HEK293 (cell line): Measurements from ENCODE around the gene TSNAX.
A peak's percentile ranks its signal among the peaks of the same experiment; 100 is the strongest.

Experiments
- CTCF ChIA-PET: fragments of 350-600 bp; formaldehyde crosslinking; extraction: SDS; loops from one replicate; lab custom pipeline; 2021; ENCODE audit warnings: antibody characterized with exemption; lab: Yijun Ruan, JAX
- POLR2A ChIA-PET: fragments of 300-600 bp; formaldehyde crosslinking; extraction: SDS; loops from one replicate; lab custom pipeline; 2020; ENCODE audit warnings: antibody characterized with exemption, inconsistent platforms; lab: Yijun Ruan, JAX
- H3K27ac ChIP-seq: fragments of 200-500 bp; sonication (Bioruptor generic); 2 replicates; pipeline ENCODE4 v1.5.1; 2014; ENCODE audit warnings: low read depth, low read length, control low read depth, inconsistent platforms; ENCODE audit errors: extremely low read depth
- H3K36me3 ChIP-seq, 2 experiments: fragments of 200-500 bp in 1 of 2; sonication (Bioruptor generic) in 1 of 2; 1 replicate in 1 of 2; 2 replicates in 1 of 2; pipeline ENCODE4 v1.5.1; 2014 to 2017; ENCODE audit warnings: inconsistent platforms in 2 of 2, low read length in 2 of 2; ENCODE audit not compliant: control insufficient read depth in 2 of 2, insufficient read depth in 1 of 2
- H3K4me1 ChIP-seq: fragments of 200-500 bp; sonication (Bioruptor generic); 2 replicates; pipeline ENCODE4 v1.5.1; 2014; ENCODE audit warnings: mild to moderate bottlenecking, low read length, inconsistent platforms; ENCODE audit not compliant: control insufficient read depth, insufficient read depth
- H3K4me3 ChIP-seq: 2 replicates; pipeline ENCODE4 v1.5.1; 2011; ENCODE audit warnings: low read depth, mild to moderate bottlenecking, control low read depth, low read length, moderate library complexity
- H3K9me3 ChIP-seq: fragments of 200-500 bp; sonication (Bioruptor generic); 2 replicates; pipeline ENCODE4 v1.5.1; 2014; ENCODE audit warnings: low read depth, low read length, inconsistent platforms; ENCODE audit not compliant: control insufficient read depth, insufficient read depth
- INSM2 ChIP-seq: fragments of 450-650 bp; formaldehyde crosslinking; IDR thresholded peaks from 2 replicates; pipeline ENCODE4 v1.5.1; 2016; ENCODE audit warnings: missing biosample characterization, missing genetic modification characterization
- KLF1 ChIP-seq: fragments of 450-650 bp; formaldehyde crosslinking; IDR thresholded peaks from 2 replicates; pipeline ENCODE4 v1.5.1; 2016; ENCODE audit warnings: missing biosample characterization, missing genetic modification characterization
- MZF1 ChIP-seq: fragments of 450-650 bp; formaldehyde crosslinking; IDR thresholded peaks from 2 replicates; pipeline ENCODE4 v1.5.1; 2017; ENCODE audit warnings: missing biosample characterization, missing genetic modification characterization, borderline replicate concordance
- PRDM1 ChIP-seq: fragments of 450-650 bp; formaldehyde crosslinking; IDR thresholded peaks from 2 replicates; pipeline ENCODE4; 2016; ENCODE audit warnings: missing biosample characterization, missing genetic modification characterization
- SCRT1 ChIP-seq: fragments of 450-650 bp; formaldehyde crosslinking; IDR thresholded peaks from 2 replicates; pipeline ENCODE4 v1.5.1; 2016; ENCODE audit warnings: missing biosample characterization, missing genetic modification characterization, borderline replicate concordance
- SCRT2 ChIP-seq: fragments of 450-650 bp; formaldehyde crosslinking; IDR thresholded peaks from 2 replicates; pipeline ENCODE4 v1.5.1; 2016; ENCODE audit warnings: missing biosample characterization, missing genetic modification characterization
- SP2 ChIP-seq: fragments of 450-650 bp; formaldehyde crosslinking; IDR thresholded peaks from 2 replicates; pipeline ENCODE4 v1.5.1; 2016; ENCODE audit warnings: missing biosample characterization, missing genetic modification characterization
- ZBTB10 ChIP-seq: fragments of 450-650 bp; formaldehyde crosslinking; IDR thresholded peaks from 2 replicates; pipeline ENCODE4 v1.5.1; 2016; ENCODE audit warnings: missing biosample characterization, missing genetic modification characterization
- ZNF133 ChIP-seq: fragments of 450-650 bp; formaldehyde crosslinking; IDR thresholded peaks from 2 replicates; pipeline ENCODE4 v1.5.1; 2016; ENCODE audit warnings: missing biosample characterization, missing genetic modification characterization
- ZNF18 ChIP-seq: fragments of 450-650 bp; formaldehyde crosslinking; IDR thresholded peaks from 2 replicates; pipeline ENCODE4 v1.5.1; 2016; ENCODE audit warnings: missing biosample characterization, missing genetic modification characterization
- ZNF2 ChIP-seq: fragments of 450-650 bp; formaldehyde crosslinking; IDR thresholded peaks from 2 replicates; pipeline ENCODE4 v1.5.1; 2016; ENCODE audit warnings: missing biosample characterization, missing genetic modification characterization
- ZNF211 ChIP-seq: fragments of 450-650 bp; formaldehyde crosslinking; IDR thresholded peaks from 2 replicates; pipeline ENCODE4 v1.5.1; 2016; ENCODE audit warnings: low read depth, missing biosample characterization, missing genetic modification characterization
- ZNF302 ChIP-seq: fragments of 450-650 bp; formaldehyde crosslinking; IDR thresholded peaks from 2 replicates; pipeline ENCODE4 v1.5.1; 2016; ENCODE audit warnings: missing biosample characterization, missing genetic modification characterization, low read depth
- ZNF324 ChIP-seq: fragments of 450-650 bp; formaldehyde crosslinking; IDR thresholded peaks from 2 replicates; pipeline ENCODE4 v1.5.1; 2016; ENCODE audit warnings: missing biosample characterization, missing genetic modification characterization
- ZNF341 ChIP-seq: fragments of 450-650 bp; formaldehyde crosslinking; IDR thresholded peaks from 2 replicates; pipeline ENCODE4; 2016; ENCODE audit warnings: low read depth, missing biosample characterization, missing genetic modification characterization
- ZNF350 ChIP-seq: fragments of 450-650 bp; formaldehyde crosslinking; IDR thresholded peaks from 2 replicates; pipeline ENCODE4 v1.5.0; 2017; ENCODE audit warnings: missing biosample characterization, mild to moderate bottlenecking, missing genetic modification characterization
- ZNF37A ChIP-seq: fragments of 450-650 bp; IDR thresholded peaks from 2 replicates; pipeline ENCODE4 v1.5.1; 2018; ENCODE audit warnings: missing biosample characterization, missing genetic modification characterization
- ZNF423 ChIP-seq: fragments of 450-650 bp; formaldehyde crosslinking; IDR thresholded peaks from 2 replicates; pipeline ENCODE4 v1.5.1; 2016; ENCODE audit warnings: missing biosample characterization, missing genetic modification characterization
- ZNF510 ChIP-seq: fragments of 450-650 bp; formaldehyde crosslinking; IDR thresholded peaks from 2 replicates; pipeline ENCODE4 v1.5.1; 2018; ENCODE audit warnings: mild to moderate bottlenecking, missing genetic modification characterization, missing biosample characterization; ENCODE audit not compliant: insufficient replicate concordance
- ZNF571 ChIP-seq: fragments of 450-650 bp; formaldehyde crosslinking; IDR thresholded peaks from 2 replicates; pipeline ENCODE4 v1.5.0; 2017; ENCODE audit warnings: missing biosample characterization, missing genetic modification characterization
- ZNF585B ChIP-seq: fragments of 450-650 bp; formaldehyde crosslinking; IDR thresholded peaks from 2 replicates; pipeline ENCODE4 v1.5.1; 2016; ENCODE audit warnings: missing biosample characterization, missing genetic modification characterization
- ZNF623 ChIP-seq: fragments of 450-650 bp; formaldehyde crosslinking; IDR thresholded peaks from 2 replicates; pipeline ENCODE4 v1.5.1; 2016; ENCODE audit warnings: missing biosample characterization, missing genetic modification characterization
- ZNF639 ChIP-seq: fragments of 450-650 bp; formaldehyde crosslinking; IDR thresholded peaks from 2 replicates; pipeline ENCODE4 v1.5.1; 2016; ENCODE audit warnings: missing biosample characterization, missing genetic modification characterization
- ZNF707 ChIP-seq: fragments of 450-650 bp; formaldehyde crosslinking; IDR thresholded peaks from 2 replicates; pipeline ENCODE4 v1.5.1; 2016; ENCODE audit warnings: missing biosample characterization, missing genetic modification characterization
- ZSCAN5A ChIP-seq: fragments of 450-650 bp; formaldehyde crosslinking; IDR thresholded peaks from 2 replicates; pipeline ENCODE4 v1.5.1; 2016; ENCODE audit warnings: missing biosample characterization, missing genetic modification characterization

Gene TSNAX

GRCh38 chr1:231564373-231564772 is 35.9 kb downstream of the TSNAX start:
- Histone ChIP-seq H3K9me3 (no peaks in the 10 kb centered on the region), H3K4me3 (no peak overlapping the region), H3K4me1 (no peaks in the 10 kb centered on the region), H3K27ac (no peak overlapping the region)
- CTCF ChIA-PET: interaction anchor here (0.9 kb wide), 1 partner anchor 156 kb away, joined by 3 read pairs; no protein-coding TSS in a partner anchor
- no peak for TF ChIP-seq ZNF302
- TF ChIP-seq SCRT2: peak; percentile 79
- no peak for TF ChIP-seq MZF1 (tag by site-specific recombination)
- no peak for TF ChIP-seq ZSCAN5A
- TF ChIP-seq ZNF341: no peak
- no peak for TF ChIP-seq KLF1 (tag by site-specific recombination)
- TF ChIP-seq ZNF423 (tag by site-specific recombination): no peak
- TF ChIP-seq ZNF211 (tag by site-specific recombination): no peak
- TF ChIP-seq SCRT1 (tag by site-specific recombination): peak; percentile 72; the same call in 1 of the 2 replicates
- no peak for TF ChIP-seq SP2 (tag by site-specific recombination)
- no peak for TF ChIP-seq PRDM1 (tag by site-specific recombination)
- peak; percentile 90 for TF ChIP-seq ZNF37A
- TF ChIP-seq ZBTB10 (tag by site-specific recombination): no peak
- no peak for TF ChIP-seq ZNF707 (tag by site-specific recombination)
- TF ChIP-seq ZNF350 (tag by site-specific recombination): no peak
- no peak for TF ChIP-seq ZNF639 (tag by site-specific recombination)
- TF ChIP-seq ZNF585B (tag by site-specific recombination): no peak
- no peak for TF ChIP-seq ZNF510 (tag by site-specific recombination)
- TF ChIP-seq ZNF133 (tag by site-specific recombination): no peak
- TF ChIP-seq ZNF2 (tag by site-specific recombination): no peak
- no peak for TF ChIP-seq ZNF571
- TF ChIP-seq, all 188 proteins: peak for 3
- peaks cover 41 to 49% of the 10 kb centered on the region in 2 experiments for H3K36me3 ChIP-seq
- POLR2A ChIA-PET: no interaction called here

GRCh38 chr1:231566496-231566895 is 38.0 kb downstream of the TSNAX start:
- H3K9me3 ChIP-seq: no peaks in the 10 kb centered on the region
- H3K4me3 ChIP-seq: no peak overlapping the region
- ChIA-PET POLR2A (no interaction called here), CTCF (interaction anchor here (0.7 kb wide), 1 partner anchor 31 kb away, joined by 3 read pairs; no protein-coding TSS in a partner anchor)
- H3K27ac ChIP-seq: no peak overlapping the region
- H3K36me3 ChIP-seq: peaks cover 36 to 48% of the 10 kb centered on the region in 2 experiments
- no peaks in the 10 kb centered on the region for H3K4me1 ChIP-seq
- no peak for TF ChIP-seq ZNF324 (tag by site-specific recombination)
- no peak for TF ChIP-seq INSM2 (tag by site-specific recombination)
- no peak for TF ChIP-seq ZNF18 (tag by site-specific recombination)
- TF ChIP-seq ZNF623: no peak
